C4-2B (cell line): Measurements from ENCODE around the gene PRCD.
A peak's percentile ranks its signal among the peaks of the same experiment; 100 is the strongest.

Experiments
- H3K27ac ChIP-seq: fragments of 450-650 bp; 2 replicates; pipeline ENCODE4 v1.5.1; 2017
- CTCF ChIP-seq: fragments of 450-650 bp; conservative IDR thresholded peaks from 2 replicates; pipeline ENCODE4 v1.5.1; 2017; ENCODE audit warnings: mild to moderate bottlenecking
- ZFX ChIP-seq: fragments of 450-650 bp; IDR thresholded peaks from 2 replicates; pipeline ENCODE4 v1.6.1; 2017

The PRCD gene

GRCh38 chr17:76581515-76581914 is 41.7 kb downstream of the PRCD start:
- TF ChIP-seq CTCF, result no peak
- TF ChIP-seq ZFX, result no peak
- no peak overlapping the region for H3K27ac ChIP-seq

GRCh38 chr17:76582660-76583059 is 42.8 kb downstream of the PRCD start:
- H3K27ac ChIP-seq, result no peak overlapping the region
- TF ChIP-seq CTCF (no peak), ZFX (no peak)

- TF ChIP-seq ZFX (no peak), CTCF (no peak)
- H3K27ac ChIP-seq, result no peak overlapping the region
These were observed 44.7 kb downstream of the PRCD start for GRCh38 chr17:76584427-76585032.

- TF ChIP-seq ZFX (no peak), CTCF (no peak)
- H3K27ac ChIP-seq, result no peak overlapping the region; the same call in 1 of the 2 replicates
These were observed 45.3 kb downstream of the PRCD start for GRCh38 chr17:76585033-76585648.

GRCh38 chr17:76585649-76586593 is 46.1 kb downstream of the PRCD start, which contains the start of gene ST6GALNAC2:
ST6GALNAC2 (minus strand) TSS chr17:76585860; CDS start chr17:76585808, 52 bp downstream.
- TF ChIP-seq ZFX, result no peak
- no peak; the same call in 1 of the 2 replicates for TF ChIP-seq CTCF
- H3K27ac ChIP-seq, result peak within 1 kb of the TSS; percentile 3; the same call in 1 of the 2 replicates

GRCh38 chr17:76586741-76587487 is 47.1 kb downstream of the PRCD start:
- TF ChIP-seq ZFX (no peak), CTCF (no peak)
- no peak overlapping the region for H3K27ac ChIP-seq
